Activated T-helper 17 cell treated with anti-CD3 and anti-CD28 coated beads, Interleukin-2, amount 50 U/mL, for 72 hours (primary cell): ENCODE data around the gene THBS3. TPM values are rescaled to one million over a fixed set of nuclear protein-coding genes. Genes with fewer than 3 reads are reported as not detected.
"Not testable (repeated sequence)": the region's sequence is repeated elsewhere in the genome, so short reads cannot be mapped to it uniquely, and the experiment has no call there.

Source experiments
- ATAC-seq: fragments of 150-1000 bp; cut with Tn5 transposase; replicated peaks from 2 replicates; pipeline ENCODE4 v1.10.0; 2021; ENCODE audit warnings: mild to moderate bottlenecking, moderate library complexity
- H3K27ac Mint-ChIP-seq: one replicate; pipeline ENCODE4 v1.8.0; 2022; ENCODE audit warnings: mixed read lengths
- H3K27me3 Mint-ChIP-seq: one replicate; pipeline ENCODE4 v1.8.0; 2022; ENCODE audit warnings: mixed read lengths
- H3K36me3 Mint-ChIP-seq: one replicate; pipeline ENCODE4 v1.8.0; 2022; ENCODE audit warnings: low read depth, mild to moderate bottlenecking, mixed read lengths
- H3K4me1 Mint-ChIP-seq: one replicate; pipeline ENCODE4 v1.8.0; 2022; ENCODE audit warnings: mixed read lengths
- H3K4me3 Mint-ChIP-seq: one replicate; pipeline ENCODE4 v1.8.0; 2022; ENCODE audit warnings: mild to moderate bottlenecking, mixed read lengths
- H3K9me3 Mint-ChIP-seq: one replicate; pipeline ENCODE4 v1.8.0; 2022; ENCODE audit warnings: mixed read lengths
- total RNA-seq, 2 donors: library from RNA; stranded (reverse); gene quantifications; one replicate each; pipeline ENCODE4 v1.2.3, GENCODE V29; 2022

Gene THBS3
- total RNA-seq, 2 donors from 2014 or later = 11.8 to 26.8 TPM

DNA sequence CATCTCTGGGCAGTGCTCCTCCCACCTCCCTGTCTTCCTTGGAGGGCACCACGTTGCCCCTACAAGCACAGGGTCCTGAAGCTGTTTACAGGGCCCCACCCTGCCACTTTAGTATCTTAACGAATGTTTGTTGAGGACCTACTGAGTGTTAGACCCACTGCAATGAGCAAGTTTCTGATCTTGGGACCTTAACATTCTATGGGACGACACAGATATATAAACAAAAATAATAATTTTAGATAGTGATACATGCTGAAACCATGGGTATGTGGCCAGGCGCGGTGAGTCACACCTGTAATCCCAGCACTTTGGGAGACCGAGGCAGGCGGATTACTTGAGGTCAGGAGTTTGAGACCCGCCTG lies 37.4 kb upstream of the THBS3 start:
- Mint-ChIP-seq H3K4me1 (peaks cover 22% of the 10 kb centered on the region), H3K27me3 (no peaks in the 10 kb centered on the region), H3K4me3 (peak overlapping the region; percentile 75), H3K27ac (peak overlapping the region; percentile 94), H3K36me3 (peaks cover 20% of the 10 kb centered on the region), H3K9me3 (no peaks in the 10 kb centered on the region)
- ATAC-seq = no peak

DNA sequence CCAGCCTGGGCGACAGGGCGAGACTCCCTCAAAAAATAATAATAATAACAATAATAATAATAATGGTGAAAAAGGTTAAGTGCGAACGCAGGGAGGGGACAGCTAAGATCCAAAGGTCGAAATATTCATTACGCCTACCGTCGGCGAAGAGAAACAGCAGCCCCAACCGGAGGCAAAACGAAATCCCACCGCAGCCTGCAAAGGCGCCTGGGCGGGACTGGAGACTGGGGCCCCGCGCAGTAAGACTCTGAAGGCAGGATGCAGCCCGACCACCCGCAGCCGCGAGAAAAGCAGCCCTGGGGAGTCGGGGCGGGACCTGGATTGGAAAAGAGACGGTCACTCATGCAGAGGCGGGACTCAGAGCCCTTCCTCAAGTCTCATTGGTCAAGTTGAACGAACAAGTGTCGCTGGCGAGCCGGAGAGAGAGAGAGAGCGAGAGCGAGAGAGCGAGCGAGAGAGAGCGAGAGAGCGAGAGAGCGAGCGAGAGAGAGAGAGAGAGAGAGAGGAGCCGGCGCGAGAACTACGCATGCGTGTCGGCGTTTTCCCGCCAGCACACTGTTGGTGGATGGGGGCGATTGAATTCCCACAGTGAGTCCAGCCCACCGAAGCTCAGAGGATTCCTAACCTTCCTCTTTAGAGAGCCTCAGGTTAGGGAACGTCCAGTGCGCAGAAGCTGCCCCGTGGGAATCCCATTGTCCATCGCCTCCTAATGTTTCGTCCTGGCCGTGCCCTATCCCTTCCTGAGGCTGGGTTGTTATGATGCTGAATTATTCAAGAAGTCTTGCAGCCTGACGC lies 36.9 kb upstream of the THBS3 start:
- peaks cover 22% of the 10 kb centered on the region for H3K36me3 Mint-ChIP-seq
- peaks cover 22% of the 10 kb centered on the region for H3K4me1 Mint-ChIP-seq

DNA sequence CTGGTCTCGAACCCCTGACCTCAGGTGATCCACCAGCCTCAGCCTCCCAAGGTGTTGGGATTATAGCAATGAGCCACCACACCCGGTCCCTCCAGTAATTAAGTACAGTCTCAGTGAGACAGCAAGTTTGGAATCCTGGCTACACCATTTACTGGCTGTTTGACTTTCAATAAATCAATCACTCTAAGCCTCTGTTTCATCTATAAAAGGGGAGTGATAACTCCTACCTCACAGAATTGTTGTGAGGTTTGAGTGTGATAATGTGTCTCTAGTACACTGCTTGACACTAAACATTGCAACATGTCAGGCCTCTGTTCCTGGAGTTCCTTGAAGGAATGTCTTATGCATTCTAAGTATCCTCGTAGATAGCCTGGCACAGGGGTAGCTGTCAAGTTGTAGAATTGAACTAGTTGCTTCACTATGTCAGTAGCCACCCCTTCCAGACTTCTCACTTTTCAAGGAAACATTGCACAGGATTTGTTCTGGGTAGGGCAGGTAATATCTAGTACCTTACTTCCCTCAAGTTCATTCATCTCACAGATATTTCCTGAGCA lies 35.2 kb upstream of the THBS3 start:
- peaks cover 22% of the 10 kb centered on the region for H3K4me1 Mint-ChIP-seq
- H3K36me3 Mint-ChIP-seq = peaks cover 39% of the 10 kb centered on the region
- no peaks in the 10 kb centered on the region for H3K27me3 Mint-ChIP-seq
- peak overlapping the region; percentile 75 for H3K4me3 Mint-ChIP-seq
- no peaks in the 10 kb centered on the region for H3K9me3 Mint-ChIP-seq
- no peak for ATAC-seq
- peak overlapping the region; percentile 94 for H3K27ac Mint-ChIP-seq

More for the DNA sequence above, 36.9 kb upstream of the THBS3 start:
- peak overlapping the region; percentile 75 for H3K4me3 Mint-ChIP-seq
- no peaks in the 10 kb centered on the region for H3K9me3 Mint-ChIP-seq
- H3K27me3 Mint-ChIP-seq = no peaks in the 10 kb centered on the region
- H3K27ac Mint-ChIP-seq = peak overlapping the region; percentile 94
- ATAC-seq = peak; percentile 91

DNA sequence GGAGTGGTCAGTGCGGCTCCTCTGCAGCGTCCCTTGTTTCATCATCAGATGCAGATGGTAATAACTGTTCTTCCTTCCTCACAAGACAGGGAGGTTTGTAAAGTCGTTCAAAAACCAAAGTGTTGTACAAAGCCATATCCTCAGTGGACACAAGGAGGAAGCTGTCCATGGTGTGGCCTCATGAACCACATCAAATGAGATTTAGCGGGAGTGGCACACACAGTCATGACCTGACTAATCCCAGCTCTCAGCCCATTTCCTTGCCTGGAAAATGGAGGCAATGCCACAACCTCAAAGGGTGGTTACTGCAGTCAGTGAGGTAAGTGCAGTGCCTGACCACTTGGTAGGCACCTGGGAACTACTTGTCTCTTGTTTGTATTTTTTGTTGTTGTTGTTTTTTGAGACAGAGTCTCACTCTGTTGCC lies 34.2 kb upstream of the THBS3 start:
- no peaks in the 10 kb centered on the region for H3K9me3 Mint-ChIP-seq
- H3K27ac Mint-ChIP-seq = peak overlapping the region; percentile 94
- H3K27me3 Mint-ChIP-seq = no peaks in the 10 kb centered on the region
- peaks cover 49% of the 10 kb centered on the region for H3K36me3 Mint-ChIP-seq
- peak; percentile 10 for ATAC-seq
- H3K4me1 Mint-ChIP-seq = peaks cover 22% of the 10 kb centered on the region
- peak overlapping the region; percentile 75 for H3K4me3 Mint-ChIP-seq

DNA sequence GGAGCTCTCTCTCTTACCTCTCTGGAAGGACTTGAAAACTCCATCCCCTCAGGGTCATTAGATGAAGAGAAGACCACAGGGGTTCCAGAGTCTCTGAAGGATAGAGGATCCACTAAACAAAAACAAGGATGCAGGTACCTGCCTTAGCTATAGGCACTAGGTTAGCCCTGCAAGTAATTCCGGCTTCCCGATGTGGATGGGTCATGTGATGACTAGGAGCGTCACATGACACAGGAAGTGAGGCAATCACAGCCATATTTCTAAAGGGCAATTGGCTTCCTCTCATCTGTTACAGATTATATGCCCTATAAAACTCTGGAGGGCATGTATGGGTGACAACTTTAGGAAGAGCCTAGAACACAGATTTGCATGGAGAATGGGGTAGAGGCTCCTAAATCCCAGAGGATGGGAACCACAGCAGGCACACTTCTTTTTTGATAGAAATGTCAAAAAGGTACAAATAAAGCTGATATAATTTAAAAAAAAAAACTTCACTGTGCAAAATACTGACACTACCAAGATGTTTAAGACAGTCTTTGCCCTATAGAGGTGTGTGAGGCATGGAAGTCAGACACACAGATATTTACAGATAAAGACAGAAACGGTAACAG lies 33.5 kb upstream of the THBS3 start:
- Mint-ChIP-seq H3K27me3 (no peaks in the 10 kb centered on the region), H3K27ac (peak overlapping the region; percentile 94), H3K36me3 (peaks cover 52% of the 10 kb centered on the region), H3K4me3 (peak overlapping the region; percentile 75), H3K9me3 (no peaks in the 10 kb centered on the region), H3K4me1 (peaks cover 22% of the 10 kb centered on the region)
- ATAC-seq = peak; percentile 55

DNA sequence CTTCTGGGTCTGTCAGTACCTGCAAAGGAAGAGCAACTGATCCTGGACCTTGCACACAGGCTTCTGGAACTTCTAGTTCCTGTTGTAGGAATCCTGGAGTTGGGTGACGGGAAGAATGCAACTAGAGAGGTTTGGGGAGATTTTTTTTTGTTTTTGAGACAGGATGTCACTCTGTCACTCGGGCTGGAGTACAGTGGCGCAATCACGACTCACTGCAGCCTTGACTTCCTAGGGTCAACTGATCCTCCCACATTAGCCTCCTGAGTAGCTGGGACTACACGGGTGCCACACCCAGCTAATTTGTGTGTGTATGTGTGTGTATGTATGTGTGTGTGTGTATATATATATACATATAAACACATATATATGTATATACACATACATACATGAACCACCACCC lies 28.8 kb upstream of the THBS3 start:
- H3K9me3 Mint-ChIP-seq = no peaks in the 10 kb centered on the region
- H3K27ac Mint-ChIP-seq = peak overlapping the region; percentile 58
- H3K4me3 Mint-ChIP-seq = no peak overlapping the region
- H3K36me3 Mint-ChIP-seq = peaks cover 44% of the 10 kb centered on the region
- ATAC-seq = no peak
- H3K4me1 Mint-ChIP-seq = peaks cover 13% of the 10 kb centered on the region
- no peaks in the 10 kb centered on the region for H3K27me3 Mint-ChIP-seq

DNA sequence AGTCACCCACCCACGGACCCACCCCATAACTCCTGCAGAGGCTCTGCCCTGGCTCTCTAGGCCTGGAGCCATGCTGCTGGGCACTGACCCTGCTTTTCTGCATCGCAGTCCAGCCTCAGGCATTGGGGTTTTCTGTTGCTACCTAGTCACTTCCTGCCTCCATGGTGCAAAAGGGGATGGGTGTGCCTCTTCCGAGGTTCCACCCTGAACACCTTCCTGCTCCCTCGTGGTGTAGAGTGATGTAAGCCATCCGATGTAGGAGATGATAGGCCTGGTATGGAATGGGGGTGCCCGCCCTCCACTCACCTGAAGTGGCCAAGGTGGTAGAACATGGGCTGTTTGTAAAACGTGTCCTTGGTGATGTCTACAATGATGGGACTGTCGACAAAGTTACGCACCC lies 27.7 kb upstream of the THBS3 start:
- Mint-ChIP-seq H3K36me3 (peaks cover 44% of the 10 kb centered on the region), H3K4me3 (peak overlapping the region; percentile 27), H3K27ac (peak overlapping the region; percentile 58)
- not testable (repeated sequence) for H3K27me3 Mint-ChIP-seq, H3K4me1 Mint-ChIP-seq, H3K9me3 Mint-ChIP-seq
- peak; percentile 48 for ATAC-seq

DNA sequence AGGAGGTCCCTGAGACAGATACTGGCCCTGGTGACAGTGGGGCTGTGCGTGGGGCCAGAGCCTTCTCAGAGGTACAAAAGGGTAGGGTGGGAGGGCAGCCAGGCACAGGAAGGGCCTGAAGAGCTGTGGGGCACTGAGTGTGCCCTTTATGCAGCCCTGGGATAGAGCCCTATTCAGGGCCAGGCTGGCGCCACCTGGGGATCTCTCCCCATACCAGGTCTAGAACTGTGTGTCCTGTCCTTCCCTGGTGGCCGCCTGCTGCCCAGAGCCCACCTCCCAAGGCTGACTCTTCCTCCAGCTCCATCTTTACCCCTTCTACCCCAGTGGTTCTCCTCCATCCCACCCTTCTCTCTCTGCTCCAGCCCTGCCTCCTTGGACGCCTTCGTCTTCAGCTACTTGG lies 25.8 kb upstream of the THBS3 start:
- H3K36me3 Mint-ChIP-seq = peaks cover 32% of the 10 kb centered on the region
- not testable (repeated sequence) for ATAC-seq

DNA sequence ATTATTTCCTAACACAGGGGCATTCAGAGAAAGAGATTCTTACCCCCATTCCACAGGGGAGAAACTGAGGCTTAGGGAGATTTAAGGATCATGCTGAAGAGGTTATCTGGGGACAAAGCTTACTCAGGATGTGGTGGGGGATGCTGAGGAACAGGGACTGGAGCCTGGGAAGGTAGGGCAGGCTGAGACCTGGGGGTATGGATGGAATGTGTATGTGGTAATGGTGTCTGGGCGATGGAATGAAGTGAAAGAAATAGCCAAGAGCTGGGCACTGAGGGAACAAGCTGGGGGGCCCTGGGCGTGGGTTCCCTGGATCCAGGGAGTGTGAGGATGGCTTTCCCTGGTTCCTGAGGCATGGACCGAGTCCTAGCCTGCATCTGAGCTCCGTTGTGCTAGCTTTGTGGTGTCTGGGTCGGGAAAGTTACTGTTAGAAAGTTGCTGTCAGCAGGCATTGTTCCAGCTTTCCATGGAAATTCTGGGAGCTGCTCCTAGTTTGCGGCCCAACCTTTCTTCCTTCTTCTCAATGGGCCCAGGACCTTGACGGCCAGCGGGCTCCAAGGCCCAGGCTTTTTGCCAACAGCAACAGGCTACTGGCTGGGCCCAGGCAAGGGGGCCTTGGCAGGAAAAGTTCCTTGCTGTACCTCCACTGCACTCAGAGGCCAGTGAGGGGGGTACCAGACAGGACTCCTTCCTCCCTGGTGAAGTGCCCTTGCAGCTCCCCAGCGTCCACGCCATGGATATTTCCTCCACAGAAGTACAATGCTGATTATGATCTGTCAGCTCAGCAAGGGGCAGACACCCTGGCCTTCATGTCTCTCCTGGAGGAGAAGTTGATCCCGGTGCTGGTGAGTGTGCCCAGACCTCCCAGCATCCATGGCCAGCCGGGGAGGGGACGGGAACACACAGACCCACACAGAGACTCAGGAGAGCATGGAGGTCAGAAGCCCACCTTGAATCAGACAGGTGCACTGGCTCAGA lies 24.6 kb upstream of the THBS3 start:
- not testable (repeated sequence) for H3K4me3 Mint-ChIP-seq, ATAC-seq, H3K4me1 Mint-ChIP-seq, H3K27me3 Mint-ChIP-seq, H3K9me3 Mint-ChIP-seq
- peaks cover 22% of the 10 kb centered on the region for H3K36me3 Mint-ChIP-seq
- H3K27ac Mint-ChIP-seq = peak overlapping the region; percentile 9

More for the DNA sequence above, 25.8 kb upstream of the THBS3 start:
- H3K4me1 Mint-ChIP-seq, H3K27me3 Mint-ChIP-seq, H3K27ac Mint-ChIP-seq, H3K4me3 Mint-ChIP-seq, H3K9me3 Mint-ChIP-seq: not testable (repeated sequence)

DNA sequence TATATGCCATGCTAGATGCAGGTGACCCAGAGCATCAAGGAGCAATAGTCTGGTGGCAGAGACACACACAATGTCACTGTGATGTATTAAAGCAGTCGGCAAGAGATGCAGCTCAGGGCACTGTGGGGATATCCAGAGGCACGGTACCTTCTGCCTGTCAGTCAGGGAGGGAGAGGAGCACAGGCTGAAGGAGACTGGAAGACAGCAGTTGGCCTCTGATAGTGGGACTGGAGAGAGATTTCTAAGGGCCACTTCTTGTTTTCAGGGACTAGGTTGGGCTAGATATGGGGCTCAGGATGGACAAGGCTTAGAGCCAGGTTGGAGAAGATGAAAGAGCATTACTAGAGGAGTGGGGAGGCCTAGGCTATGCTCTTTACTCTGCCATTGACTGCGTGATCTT lies 23.6 kb upstream of the THBS3 start:
- not testable (repeated sequence) for H3K4me3 Mint-ChIP-seq, H3K27me3 Mint-ChIP-seq, ATAC-seq, H3K9me3 Mint-ChIP-seq
- H3K36me3 Mint-ChIP-seq = peaks cover 22% of the 10 kb centered on the region
- peak overlapping the region; percentile 18 for H3K27ac Mint-ChIP-seq
- peaks cover 11% of the 10 kb centered on the region for H3K4me1 Mint-ChIP-seq

DNA sequence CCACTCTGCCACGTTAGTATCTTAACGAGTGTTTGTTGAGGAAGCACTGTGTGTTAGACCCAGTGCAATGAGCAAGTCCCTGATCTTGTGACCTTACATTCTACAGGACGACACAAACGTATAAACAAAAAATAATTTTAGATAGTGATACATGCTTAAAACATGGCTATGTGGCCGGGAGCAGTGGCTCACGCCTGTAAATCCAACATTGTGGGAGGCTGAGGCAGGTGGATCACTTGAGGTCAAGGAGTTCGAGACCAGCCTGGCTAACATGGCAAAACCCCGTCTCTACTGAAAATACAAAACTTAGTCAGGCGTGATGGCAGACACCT lies 20.4 kb upstream of the THBS3 start:
- H3K9me3 Mint-ChIP-seq = no peaks in the 10 kb centered on the region
- ATAC-seq = no peak
- H3K4me3 Mint-ChIP-seq = peak overlapping the region; percentile 99
- H3K27ac Mint-ChIP-seq = peak overlapping the region; percentile 90
- H3K27me3 Mint-ChIP-seq = no peaks in the 10 kb centered on the region
- peaks cover 33% of the 10 kb centered on the region for H3K36me3 Mint-ChIP-seq
- H3K4me1 Mint-ChIP-seq = peaks cover 6% of the 10 kb centered on the region

DNA sequence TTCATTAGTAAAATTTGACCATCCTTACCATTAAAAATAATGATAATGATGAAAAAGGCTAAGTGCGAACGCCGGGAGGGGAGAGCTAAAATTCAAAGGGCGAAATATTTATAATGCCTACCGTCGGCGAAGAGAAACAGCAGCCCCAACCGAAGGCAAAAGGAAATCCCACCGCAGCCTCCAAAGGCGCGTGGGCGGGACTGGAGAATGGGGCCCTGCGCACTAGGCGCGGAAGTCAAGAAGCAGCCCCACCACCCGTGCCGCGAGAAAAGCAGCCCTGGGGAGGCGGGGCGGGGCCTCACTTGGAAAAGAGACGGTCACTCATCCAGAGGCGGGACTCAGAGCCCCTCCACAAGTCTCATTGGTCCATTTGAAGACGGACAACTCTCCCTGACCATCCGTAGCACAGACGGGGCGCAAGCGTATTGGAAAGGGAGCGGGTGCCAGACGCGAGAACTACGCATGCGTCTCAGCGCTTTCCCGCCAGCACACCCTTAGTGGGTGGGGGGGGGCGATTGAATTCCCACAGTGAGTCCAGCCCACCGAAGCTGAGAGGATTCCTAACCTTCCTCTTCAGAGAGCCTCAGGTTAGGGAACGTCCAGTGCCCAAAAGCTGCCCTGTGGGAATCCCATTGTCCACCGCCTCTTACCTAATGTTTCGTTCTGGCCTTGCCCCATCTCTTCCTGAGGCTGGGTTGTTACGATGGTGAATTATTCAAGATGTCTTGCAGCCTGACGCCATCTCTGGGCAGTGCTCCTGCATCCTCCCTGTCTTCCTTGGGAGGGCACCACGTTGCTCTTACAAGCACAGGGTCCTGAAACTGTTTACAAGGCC lies 19.8 kb upstream of the THBS3 start:
- Mint-ChIP-seq H3K4me3 (peak overlapping the region; percentile 99), H3K27ac (peak overlapping the region; percentile 90), H3K27me3 (no peaks in the 10 kb centered on the region), H3K36me3 (peaks cover 33% of the 10 kb centered on the region), H3K4me1 (peaks cover 6% of the 10 kb centered on the region), H3K9me3 (no peaks in the 10 kb centered on the region)
- ATAC-seq = peak; percentile 97

DNA sequence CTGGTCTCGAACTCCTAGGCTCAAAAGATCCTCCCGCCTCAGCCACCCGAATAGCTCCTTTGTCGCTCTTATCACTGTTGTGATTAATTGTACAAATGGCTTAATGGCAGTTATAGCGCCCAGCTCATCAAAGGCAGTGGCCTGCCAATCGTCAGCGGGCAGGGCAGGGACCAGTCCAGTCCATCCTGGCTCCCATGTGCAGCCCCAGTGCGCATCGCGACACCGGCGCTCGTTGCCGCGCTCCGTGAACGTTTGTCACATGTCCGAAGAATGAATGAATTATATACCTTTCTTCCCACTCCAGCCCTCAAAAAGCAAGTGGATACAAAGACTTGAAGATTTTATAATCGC lies 19.2 kb upstream of the THBS3 start:
- Mint-ChIP-seq H3K4me1 (peaks cover 6% of the 10 kb centered on the region), H3K36me3 (peaks cover 33% of the 10 kb centered on the region), H3K27me3 (no peaks in the 10 kb centered on the region)

More for the DNA sequence above, 19.2 kb upstream of the THBS3 start:
- peak overlapping the region; percentile 90 for H3K27ac Mint-ChIP-seq
- peak; percentile 60 for ATAC-seq
- H3K9me3 Mint-ChIP-seq = no peaks in the 10 kb centered on the region
- H3K4me3 Mint-ChIP-seq = peak overlapping the region; percentile 99
